ENCODE data around the gene PPP1R14C. TPM values are rescaled to one million over a fixed set of nuclear protein-coding genes. Genes with fewer than 3 reads are reported as not detected.

Gene PPP1R14C
- total and polyA plus RNA-seq, 2 of the 13 experiments (the other 11 are each of a cell fraction or from before 2014, with no cell fraction given) = not detected

GRCh38 chr6:150175586-150176151, 32.8 kb downstream of the PPP1R14C start (continued):
- TF ChIP-seq, protein P1, sequence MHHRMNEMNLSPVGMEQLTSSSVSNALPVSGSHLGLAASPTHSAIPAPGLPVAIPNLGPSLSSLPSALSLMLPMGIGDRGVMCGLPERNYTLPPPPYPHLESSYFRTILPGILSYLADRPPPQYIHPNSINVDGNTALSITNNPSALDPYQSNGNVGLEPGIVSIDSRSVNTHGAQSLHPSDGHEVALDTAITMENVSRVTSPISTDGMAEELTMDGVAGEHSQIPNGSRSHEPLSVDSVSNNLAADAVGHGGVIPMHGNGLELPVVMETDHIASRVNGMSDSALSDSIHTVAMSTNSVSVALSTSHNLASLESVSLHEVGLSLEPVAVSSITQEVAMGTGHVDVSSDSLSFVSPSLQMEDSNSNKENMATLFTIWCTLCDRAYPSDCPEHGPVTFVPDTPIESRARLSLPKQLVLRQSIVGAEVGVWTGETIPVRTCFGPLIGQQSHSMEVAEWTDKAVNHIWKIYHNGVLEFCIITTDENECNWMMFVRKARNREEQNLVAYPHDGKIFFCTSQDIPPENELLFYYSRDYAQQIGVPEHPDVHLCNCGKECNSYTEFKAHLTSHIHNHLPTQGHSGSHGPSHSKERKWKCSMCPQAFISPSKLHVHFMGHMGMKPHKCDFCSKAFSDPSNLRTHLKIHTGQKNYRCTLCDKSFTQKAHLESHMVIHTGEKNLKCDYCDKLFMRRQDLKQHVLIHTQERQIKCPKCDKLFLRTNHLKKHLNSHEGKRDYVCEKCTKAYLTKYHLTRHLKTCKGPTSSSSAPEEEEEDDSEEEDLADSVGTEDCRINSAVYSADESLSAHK (CRISPR knock-in tag; IDR thresholded peaks at IDR 0.05; ENCODE audit: borderline replicate concordance) = no peak
- TF ChIP-seq MIXL1 (CRISPR knock-in tag; IDR thresholded peaks at IDR 0.05) = no peak
- no peak for TF ChIP-seq CENPX (CRISPR knock-in tag; IDR thresholded peaks at IDR 0.05)
- no peak for TF ChIP-seq MIER2 (CRISPR knock-in tag; IDR thresholded peaks at IDR 0.05)
- no peak for TF ChIP-seq ZNF207 (IDR thresholded peaks at IDR 0.05; ENCODE audit: borderline replicate concordance)
- TF ChIP-seq SMARCE1 (IDR thresholded peaks at IDR 0.05; ENCODE audit: borderline replicate concordance) = no peak

- POLR2A ChIA-PET = no interaction called here
- no peaks in the 10 kb centered on the region for H3K36me3 ChIP-seq (replicated peaks in 1 of 2; ENCODE audit: control insufficient read depth in 1 of 2, insufficient read depth in 2 of 2, low read length in 2 of 2)
- in situ Hi-C loops (cut with HindIII; ENCODE audit: extremely low pct_ligation_motif_present, low pct_unique_long_range_greater_than_20kb) = no loop called here
- CTCF ChIA-PET (ENCODE audit: low intra/inter-chr PET ratio, low total read pairs) = no interaction called here
- DNase-seq (ENCODE audit: low spot score) (no peak), FAIRE-seq (no peak), ATAC-seq (no peak)
- H3K27me3 ChIP-seq (ENCODE audit: control insufficient read depth in 1 of 2, insufficient read depth in 2 of 2, low read length in 2 of 2) = peaks cover 2 to 20% of the 10 kb centered on the region in 2 experiments
- BruUV-seq (replicated peaks) = no TSS peak
- H3K27ac ChIP-seq (ENCODE audit: extremely low read length, insufficient read depth, low read length) = no peak overlapping the region
- H4K20me1 ChIP-seq (ENCODE audit: insufficient read depth, low read length) = no peaks in the 10 kb centered on the region
- no peaks in the 10 kb centered on the region for H3K9me3 ChIP-seq (ENCODE audit: low read length)
- H3K4me3 ChIP-seq (replicated peaks in 1 of 3; ENCODE audit: insufficient read depth in 1 of 3, low read depth in 2 of 3, low read length in 3 of 3) = no peak overlapping the region
- TF ChIP-seq ZNF576 (CRISPR knock-in tag; IDR thresholded peaks at IDR 0.05) = no peak
- no peak for TF ChIP-seq ZNF446 (CRISPR knock-in tag; IDR thresholded peaks at IDR 0.05)
- no peak for TF ChIP-seq ELF1 (CRISPR knock-in tag; IDR thresholded peaks at IDR 0.05)
- H3K4me2 ChIP-seq (ENCODE audit: low read depth, low read length) = no peak overlapping the region
- no peak overlapping the region for H2AFZ ChIP-seq (ENCODE audit: low read length)
- no peaks in the 10 kb centered on the region for H3K79me2 ChIP-seq (ENCODE audit: insufficient read depth, low read length)
- intact Hi-C loops (cut with micrococcal nuclease; ENCODE audit: unreplicated experiment) = no loop called here
- 14% methylated on average over 8 of the region's 8 CpGs for WGBS (ENCODE audit: low lambda C conversion rate)
- H3K9ac ChIP-seq (ENCODE audit: insufficient read depth, low read depth, low read length) = no peak overlapping the region
- H3K4me1 ChIP-seq (ENCODE audit: insufficient read depth, low read length) = peaks cover 8% of the 10 kb centered on the region
Measured at GRCh38 chr6:150176152-150176551, 33.3 kb downstream of the PPP1R14C start.

All from HepG2 (cell line).